ENCODE measurements around the gene SYP.
"Not testable (repeated sequence)": the region's sequence is repeated elsewhere in the genome, so short reads cannot be mapped to it uniquely, and the experiment has no call there.

DNA sequence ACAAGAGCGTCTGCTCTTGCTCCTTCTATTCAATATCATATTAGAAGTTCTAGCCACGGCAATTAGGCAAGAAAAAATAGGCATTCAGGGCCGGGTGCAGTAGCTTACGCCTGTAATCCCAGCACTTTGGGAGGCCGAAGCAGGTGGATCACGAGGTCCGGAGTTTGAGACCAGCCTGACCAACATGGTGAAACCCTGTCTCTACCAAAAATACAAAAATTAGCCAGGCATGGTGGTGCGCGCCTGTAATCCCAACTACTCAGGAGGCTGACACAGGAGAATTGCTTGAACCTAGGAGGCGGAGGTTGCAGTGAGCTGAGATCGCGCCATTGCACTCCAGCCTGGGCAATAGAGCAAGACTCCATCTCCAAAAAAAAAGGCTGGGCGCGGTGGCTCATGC is 50.7 kb downstream of the SYP start:
- TF ChIP-seq ZNF324 (tag by site-specific recombination; IDR thresholded peaks at IDR 0.05); ZBTB7A (tag by site-specific recombination; IDR thresholded peaks at IDR 0.05; ENCODE audit: low read depth); ZNF670 (tag by site-specific recombination; IDR thresholded peaks at IDR 0.05; ENCODE audit: low read depth): not testable (repeated sequence)
